ENCODE measurements around the gene CDC34. TPM values are rescaled to one million over a fixed set of nuclear protein-coding genes. Genes with fewer than 3 reads are reported as not detected.
"Not testable (repeated sequence)": the region's sequence is repeated elsewhere in the genome, so short reads cannot be mapped to it uniquely, and the experiment has no call there.

Gene CDC34
- total and polyA plus RNA-seq, 12 donors, result 70.2 to 162 (median 77.5) TPM

DNA sequence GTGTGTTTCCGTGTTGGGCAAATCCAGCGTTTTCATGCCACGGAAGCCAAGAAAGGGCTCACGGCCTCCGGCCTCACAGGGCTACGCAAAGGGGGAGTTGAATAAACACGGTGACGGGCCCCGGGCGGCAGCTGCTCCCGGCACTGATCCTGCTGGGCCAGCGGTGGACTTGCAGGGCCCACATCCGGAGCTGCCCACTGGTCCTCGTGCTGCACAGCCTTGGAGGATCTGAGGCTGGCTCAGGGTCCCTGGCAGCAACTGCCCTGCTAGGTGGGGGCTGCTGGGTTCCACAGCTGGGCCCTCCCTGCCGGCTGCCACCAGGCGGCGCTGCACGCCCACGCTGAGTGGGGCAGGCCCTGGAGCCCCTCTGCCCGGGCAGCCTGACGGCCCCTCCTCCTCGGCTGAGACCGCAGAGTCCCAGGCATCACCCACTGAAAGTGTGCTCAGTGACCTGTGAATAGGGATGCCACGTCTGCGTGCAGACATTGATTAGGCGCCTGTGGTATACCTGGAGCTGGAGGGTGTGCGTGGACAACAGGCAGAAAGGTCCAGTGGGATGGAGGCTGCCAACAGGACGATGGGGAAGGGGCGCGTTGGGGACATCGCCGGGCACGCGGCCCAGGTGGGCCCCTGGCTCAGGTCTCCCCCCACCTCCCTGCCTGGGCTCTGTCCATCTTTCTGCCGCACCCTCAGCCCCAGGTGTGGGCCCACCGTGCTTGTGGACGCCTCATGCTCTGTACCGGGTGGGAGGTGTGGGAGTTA is 52.9 kb downstream of the CDC34 start:
- H3K4me1 ChIP-seq, result peaks cover 7 to 67% (median 35%) of the 10 kb centered on the region in 9 donors
- peaks cover 0 to 45% (median 24%) of the 10 kb centered on the region in 9 donors for H3K36me3 ChIP-seq
- TF ChIP-seq, protein P1, sequence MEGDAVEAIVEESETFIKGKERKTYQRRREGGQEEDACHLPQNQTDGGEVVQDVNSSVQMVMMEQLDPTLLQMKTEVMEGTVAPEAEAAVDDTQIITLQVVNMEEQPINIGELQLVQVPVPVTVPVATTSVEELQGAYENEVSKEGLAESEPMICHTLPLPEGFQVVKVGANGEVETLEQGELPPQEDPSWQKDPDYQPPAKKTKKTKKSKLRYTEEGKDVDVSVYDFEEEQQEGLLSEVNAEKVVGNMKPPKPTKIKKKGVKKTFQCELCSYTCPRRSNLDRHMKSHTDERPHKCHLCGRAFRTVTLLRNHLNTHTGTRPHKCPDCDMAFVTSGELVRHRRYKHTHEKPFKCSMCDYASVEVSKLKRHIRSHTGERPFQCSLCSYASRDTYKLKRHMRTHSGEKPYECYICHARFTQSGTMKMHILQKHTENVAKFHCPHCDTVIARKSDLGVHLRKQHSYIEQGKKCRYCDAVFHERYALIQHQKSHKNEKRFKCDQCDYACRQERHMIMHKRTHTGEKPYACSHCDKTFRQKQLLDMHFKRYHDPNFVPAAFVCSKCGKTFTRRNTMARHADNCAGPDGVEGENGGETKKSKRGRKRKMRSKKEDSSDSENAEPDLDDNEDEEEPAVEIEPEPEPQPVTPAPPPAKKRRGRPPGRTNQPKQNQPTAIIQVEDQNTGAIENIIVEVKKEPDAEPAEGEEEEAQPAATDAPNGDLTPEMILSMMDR (IDR thresholded peaks at IDR 0.05), result peak; percentile 68 to 94 (median 84)
- no peak overlapping the region for H3K4me3 ChIP-seq
- peak; percentile 50 to 71 for DNase-seq
- WGBS, 2 donors, result 19 to 29% methylated on average over 38 of the region's 38 CpGs
- intact Hi-C loops (cut with DNase I), result loop anchor here in 1 of 10 donors (5.0 kb wide), 2 partner anchors 73 to 153 kb away; no protein-coding TSS in a partner anchor
- no peaks in the 10 kb centered on the region for H3K9me3 ChIP-seq
- ATAC-seq, result peak; percentile 61 to 80 (median 64)
- H3K27ac ChIP-seq, result peak overlapping the region in 2 of 10 donors; percentile 41 to 45
- peaks cover 10 to 24% (median 19%) of the 10 kb centered on the region in 7 donors for H3K27me3 ChIP-seq

GRCh38 chr19:585146-585545 is 53.6 kb downstream of the CDC34 start:
- H3K4me3 ChIP-seq, DNase-seq, H3K27ac ChIP-seq, H3K9me3 ChIP-seq: not testable (repeated sequence)
- peak in 1 of 8 donors; percentile 11 for ATAC-seq
- intact Hi-C loops (cut with DNase I), result loop anchor here in 1 of 10 donors (5.0 kb wide), 2 partner anchors 72 to 152 kb away; no protein-coding TSS in a partner anchor
- Histone ChIP-seq H3K4me1 (peaks cover 7 to 60% (median 29%) of the 10 kb centered on the region in 9 donors), H3K36me3 (peaks cover 0 to 38% (median 22%) of the 10 kb centered on the region in 9 donors), H3K27me3 (peaks cover 11 to 26% (median 20%) of the 10 kb centered on the region in 7 donors)
- WGBS, 2 donors, result 82 to 86% methylated on average over 29 to 34 of the region's 34 CpGs

- H3K9me3 ChIP-seq, result no peaks in the 10 kb centered on the region
- H3K27me3 ChIP-seq, result peaks cover 14 to 29% (median 24%) of the 10 kb centered on the region in 7 donors
- intact Hi-C loops (cut with DNase I), result loop anchor here in 1 of 10 donors (5.0 kb wide), 2 partner anchors 72 to 152 kb away; no protein-coding TSS in a partner anchor
- ATAC-seq (peak in 2 of 8 donors; percentile 5 to 8), DNase-seq (no peak)
- peaks cover 7 to 56% (median 32%) of the 10 kb centered on the region in 9 donors for H3K4me1 ChIP-seq
- peaks cover 0 to 33% (median 22%) of the 10 kb centered on the region in 9 donors for H3K36me3 ChIP-seq
- TF ChIP-seq, protein P1 (IDR thresholded peaks at IDR 0.05), result no peak
- 59 to 69% methylated on average over 10 of the region's 10 CpGs for whole genome bisulfite sequencing, 2 donors
- H3K4me3 ChIP-seq, result no peak overlapping the region
- H3K27ac ChIP-seq, result no peak overlapping the region
Measured at GRCh38 chr19:585551-586110, 54.1 kb downstream of the CDC34 start.

DNA sequence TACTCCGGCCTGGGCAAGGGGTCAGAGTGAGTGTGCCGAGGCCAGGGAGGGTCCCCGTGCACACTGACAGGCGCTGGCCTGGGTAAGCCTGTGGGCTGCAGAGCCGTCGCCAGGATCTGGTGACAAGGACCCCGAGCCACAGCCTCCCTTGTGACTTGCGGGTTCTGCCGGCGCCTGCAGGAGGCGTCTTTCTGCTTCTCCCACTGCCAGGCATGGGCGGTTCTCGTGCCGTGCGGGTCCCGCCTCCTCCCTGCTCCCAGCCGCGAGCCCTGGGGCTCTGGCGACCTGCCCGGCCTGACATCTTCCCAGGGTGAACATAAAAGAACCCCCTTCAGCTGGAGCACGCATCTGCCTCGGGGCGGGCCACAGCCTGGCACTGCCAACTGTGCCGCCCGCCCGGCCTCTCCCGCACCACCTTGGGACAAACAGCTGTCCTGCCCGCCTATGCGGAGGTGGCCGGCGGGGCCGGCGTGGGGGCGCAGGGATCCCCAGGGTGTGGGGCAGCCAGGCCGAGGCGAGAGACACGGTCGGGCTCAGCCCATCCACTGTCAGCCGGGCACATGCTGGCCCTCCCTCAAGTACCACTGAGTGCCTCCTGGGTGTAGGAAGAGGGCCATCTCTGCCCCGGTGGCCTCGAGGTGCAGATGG is 56.7 kb downstream of the CDC34 start:
- Histone ChIP-seq H3K36me3 (peaks cover 0 to 7% (median 3%) of the 10 kb centered on the region in 9 donors), H3K27me3 (peaks cover 27 to 53% (median 50%) of the 10 kb centered on the region in 7 donors), H3K4me1 (peaks cover 4 to 42% (median 23%) of the 10 kb centered on the region in 9 donors), H3K9me3 (no peaks in the 10 kb centered on the region), H3K4me3 (peak overlapping the region in 3 of 10 donors; percentile 12 to 14 (median 13)), H3K27ac (peak overlapping the region in 3 of 10 donors; percentile 5 to 56 (median 34))
- TF ChIP-seq, protein P1 (IDR thresholded peaks at IDR 0.05), result peak; percentile 20 to 64 (median 49)
- peak; percentile 69 to 75 for DNase-seq
- intact Hi-C loops (cut with DNase I), result loop anchor here in 1 of 10 donors (5.0 kb wide), 2 partner anchors 69 to 149 kb away; no protein-coding TSS in a partner anchor
- peak; percentile 5 to 63 (median 22) for ATAC-seq
- 4 to 6% methylated on average over 41 of the region's 41 CpGs for WGBS, 2 donors
